ENCODE data around the gene TTC34. TPM values are rescaled to one million over a fixed set of nuclear protein-coding genes. Genes with fewer than 3 reads are reported as not detected.

Gene TTC34
- total RNA-seq, 1 donor from 2014 or later = 0.13 TPM

- Histone ChIP-seq H3K27me3 (ENCODE audit: control insufficient read depth, insufficient read depth, low read length) (peaks cover 10% of the 10 kb centered on the region), H3K36me3 (ENCODE audit: control insufficient read depth, insufficient read depth, low read length) (no peaks in the 10 kb centered on the region), H3K4me3 (ENCODE audit: low read depth, low read length) (no peak overlapping the region)
- TF ChIP-seq, protein P1, sequence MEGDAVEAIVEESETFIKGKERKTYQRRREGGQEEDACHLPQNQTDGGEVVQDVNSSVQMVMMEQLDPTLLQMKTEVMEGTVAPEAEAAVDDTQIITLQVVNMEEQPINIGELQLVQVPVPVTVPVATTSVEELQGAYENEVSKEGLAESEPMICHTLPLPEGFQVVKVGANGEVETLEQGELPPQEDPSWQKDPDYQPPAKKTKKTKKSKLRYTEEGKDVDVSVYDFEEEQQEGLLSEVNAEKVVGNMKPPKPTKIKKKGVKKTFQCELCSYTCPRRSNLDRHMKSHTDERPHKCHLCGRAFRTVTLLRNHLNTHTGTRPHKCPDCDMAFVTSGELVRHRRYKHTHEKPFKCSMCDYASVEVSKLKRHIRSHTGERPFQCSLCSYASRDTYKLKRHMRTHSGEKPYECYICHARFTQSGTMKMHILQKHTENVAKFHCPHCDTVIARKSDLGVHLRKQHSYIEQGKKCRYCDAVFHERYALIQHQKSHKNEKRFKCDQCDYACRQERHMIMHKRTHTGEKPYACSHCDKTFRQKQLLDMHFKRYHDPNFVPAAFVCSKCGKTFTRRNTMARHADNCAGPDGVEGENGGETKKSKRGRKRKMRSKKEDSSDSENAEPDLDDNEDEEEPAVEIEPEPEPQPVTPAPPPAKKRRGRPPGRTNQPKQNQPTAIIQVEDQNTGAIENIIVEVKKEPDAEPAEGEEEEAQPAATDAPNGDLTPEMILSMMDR (IDR thresholded peaks at IDR 0.05; ENCODE audit: insufficient read depth, low read length, poor library complexity, severe bottlenecking) = no peak
- DNase-seq (ENCODE audit: low read depth) = no peak
Observed at GRCh38 chr1:2604844-2605508, 196.5 kb downstream of the TTC34 start.

GRCh38 chr1:2604156-2604843 lies 197.2 kb downstream of the TTC34 start:
- no peak for DNase-seq (ENCODE audit: low read depth)
- TF ChIP-seq, protein P1 (IDR thresholded peaks at IDR 0.05; ENCODE audit: insufficient read depth, low read length, poor library complexity, severe bottlenecking) = no peak

GRCh38 chr1:2603521-2604155 lies 197.9 kb downstream of the TTC34 start:
- no peak for DNase-seq (ENCODE audit: low read depth)
- no peak overlapping the region for H3K4me3 ChIP-seq (ENCODE audit: low read depth, low read length)
- H3K36me3 ChIP-seq (ENCODE audit: control insufficient read depth, insufficient read depth, low read length) = no peaks in the 10 kb centered on the region
- H3K27me3 ChIP-seq (ENCODE audit: control insufficient read depth, insufficient read depth, low read length) = peaks cover 5% of the 10 kb centered on the region
- TF ChIP-seq, protein P1 (IDR thresholded peaks at IDR 0.05; ENCODE audit: insufficient read depth, low read length, poor library complexity, severe bottlenecking) = no peak

More at GRCh38 chr1:2604156-2604843, 197.2 kb downstream of the TTC34 start:
- H3K36me3 ChIP-seq (ENCODE audit: control insufficient read depth, insufficient read depth, low read length) = no peaks in the 10 kb centered on the region
- no peak overlapping the region for H3K4me3 ChIP-seq (ENCODE audit: low read depth, low read length)
- H3K27me3 ChIP-seq (ENCODE audit: control insufficient read depth, insufficient read depth, low read length) = peaks cover 8% of the 10 kb centered on the region

DNA sequence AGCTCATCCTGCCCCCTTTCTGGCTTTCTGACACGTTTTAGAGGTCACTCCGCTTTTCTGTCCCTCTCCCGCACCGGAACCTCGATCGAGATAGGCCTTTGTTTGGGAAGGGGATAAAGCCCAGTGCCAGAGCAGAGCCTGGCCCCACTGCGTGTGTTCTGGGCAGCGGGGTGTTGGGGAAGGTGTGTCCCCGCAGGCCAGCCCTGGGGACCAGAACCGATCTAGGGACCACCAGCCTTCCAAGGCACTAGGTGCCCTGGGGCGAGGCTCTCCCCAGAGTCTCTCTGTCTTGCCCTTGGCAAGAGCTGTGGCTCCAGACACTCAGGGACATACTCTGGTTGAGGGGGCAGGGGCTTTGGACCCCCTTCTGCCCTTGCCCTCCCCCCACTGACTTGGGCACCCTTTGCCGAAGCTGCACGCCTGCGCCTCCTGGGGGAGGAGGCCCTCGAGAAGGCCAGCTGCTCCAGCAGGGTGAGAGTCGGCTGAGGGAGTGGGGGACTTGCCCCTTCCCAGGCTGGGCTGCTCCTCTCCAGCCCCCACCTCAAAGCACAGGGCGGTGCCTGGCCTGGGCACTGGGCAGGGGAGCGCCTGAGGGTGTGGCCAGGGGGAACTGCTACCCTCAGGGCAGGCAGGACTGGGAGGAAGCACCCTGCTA lies 198.5 kb downstream of the TTC34 start:
- peaks cover 6% of the 10 kb centered on the region for H3K27me3 ChIP-seq (ENCODE audit: control insufficient read depth, insufficient read depth, low read length)
- TF ChIP-seq, protein P1 (IDR thresholded peaks at IDR 0.05; ENCODE audit: insufficient read depth, low read length, poor library complexity, severe bottlenecking) = no peak
- no peaks in the 10 kb centered on the region for H3K36me3 ChIP-seq (ENCODE audit: control insufficient read depth, insufficient read depth, low read length)
- DNase-seq (ENCODE audit: low read depth) = no peak
- no peak overlapping the region for H3K4me3 ChIP-seq (ENCODE audit: low read depth, low read length)

DNA sequence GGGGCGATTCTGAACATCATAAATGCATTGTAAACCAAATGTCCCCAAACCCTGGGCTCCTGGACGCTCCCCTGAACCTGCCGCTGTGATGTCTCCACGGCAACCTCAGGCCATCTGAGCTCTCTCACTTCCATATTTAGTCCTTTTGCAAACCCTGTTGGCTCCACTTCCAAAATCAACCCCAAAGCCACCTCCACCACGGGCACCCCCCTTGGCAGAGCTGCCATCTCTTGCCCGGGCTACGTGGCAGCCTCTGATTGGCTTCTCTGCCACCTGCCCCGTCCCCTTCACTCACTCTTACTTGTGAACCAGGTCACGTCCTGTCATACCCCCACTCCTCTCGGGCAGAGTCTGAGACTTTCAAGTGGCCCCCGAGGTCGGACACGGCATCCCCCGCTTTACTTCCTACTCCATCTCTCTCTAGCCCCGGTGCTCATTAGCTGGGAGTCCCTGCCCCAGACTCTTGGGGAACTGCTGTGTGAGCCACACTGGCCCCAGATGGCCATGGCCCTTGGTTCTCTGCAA lies 199.1 kb downstream of the TTC34 start:
- peaks cover 10% of the 10 kb centered on the region for H3K27me3 ChIP-seq (ENCODE audit: control insufficient read depth, insufficient read depth, low read length)
- H3K4me3 ChIP-seq (ENCODE audit: low read depth, low read length) = no peak overlapping the region
- H3K36me3 ChIP-seq (ENCODE audit: control insufficient read depth, insufficient read depth, low read length) = no peaks in the 10 kb centered on the region
- DNase-seq (ENCODE audit: low read depth) = no peak
- TF ChIP-seq, protein P1 (IDR thresholded peaks at IDR 0.05; ENCODE audit: insufficient read depth, low read length, poor library complexity, severe bottlenecking) = no peak

Data from kidney epithelial cell (primary cell).